Measurements from ENCODE around the gene KLK13. TPM values are rescaled to one million over a fixed set of nuclear protein-coding genes. Genes with fewer than 3 reads are reported as not detected.

The KLK13 gene
- polyA plus RNA-seq, 3 donors = not detected

DNA sequence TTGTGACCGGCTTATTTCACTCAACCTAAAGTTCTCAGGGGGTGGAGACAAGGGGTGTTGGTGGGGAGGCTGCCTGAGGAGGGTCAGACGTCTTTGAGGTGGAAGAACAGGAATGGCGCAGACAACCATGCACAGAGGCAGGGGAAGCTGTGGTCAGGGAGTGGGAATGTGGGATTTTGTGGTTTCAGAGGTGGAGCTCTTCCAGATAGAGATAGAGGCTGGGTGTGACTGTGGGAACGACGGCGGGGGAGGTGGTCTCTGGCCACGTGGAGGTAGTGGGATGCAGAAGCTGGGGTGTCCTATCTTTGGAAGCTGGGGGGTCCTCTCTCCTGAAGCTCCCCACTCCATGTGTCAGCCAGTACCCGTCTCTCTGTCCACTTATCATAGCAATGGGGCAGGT is 25.6 kb upstream of the KLK13 start:
- Histone ChIP-seq H2AFZ (ENCODE audit: insufficient read depth, low read depth, low read length, poor library complexity, severe bottlenecking) (no peak overlapping the region), H3K27me3 (ENCODE audit: control insufficient read depth in 2 of 2, insufficient read depth in 2 of 2, low read length in 2 of 2) (no peaks in the 10 kb centered on the region), H3K4me2 (replicated peaks; ENCODE audit: extremely low read depth, low read length, poor library complexity, severe bottlenecking) (no peak overlapping the region), H3K9ac (ENCODE audit: insufficient read depth, low read length, poor library complexity, severe bottlenecking) (no peak overlapping the region), H4K20me1 (ENCODE audit: insufficient read depth, low read length) (no peaks in the 10 kb centered on the region), H3K9me3 (replicated peaks in 1 of 2; ENCODE audit: control insufficient read depth in 1 of 2, insufficient read depth in 1 of 2, low read length in 2 of 2) (no peaks in the 10 kb centered on the region), H3K4me1 (ENCODE audit: control insufficient read depth in 1 of 2, insufficient read depth in 2 of 2, low read length in 2 of 2) (no peaks in the 10 kb centered on the region), H3K36me3 (replicated peaks in 1 of 2; ENCODE audit: control insufficient read depth in 1 of 2, insufficient read depth in 2 of 2, low read length in 2 of 2) (no peaks in the 10 kb centered on the region), H3K4me3 (replicated peaks in 1 of 3; ENCODE audit: low read depth in 2 of 3, low read length in 3 of 3) (no peak overlapping the region), H3K27ac (ENCODE audit: low read depth in 1 of 2, low read length in 2 of 2) (no peak overlapping the region), H3K79me2 (ENCODE audit: insufficient read depth, low read length) (no peaks in the 10 kb centered on the region)
- peaks cover 8 to 18% (median 13%) of the 10 kb centered on the region in 3 donors for H3K27me3 Mint-ChIP-seq (ENCODE audit: low read depth in 3 of 3)
- 52% methylated on average over 3 of the region's 8 CpGs for WGBS (ENCODE audit: insufficient coverage)
- intact Hi-C loops (cut with micrococcal nuclease) = no loop called here
- no peak overlapping the region for H3K4me3 Mint-ChIP-seq
- peaks cover 0 to 4% of the 10 kb centered on the region in 2 donors for H3K36me3 Mint-ChIP-seq
- H3K27ac Mint-ChIP-seq = peak overlapping the region in 1 of 7 donors; percentile 12
- no peaks in the 10 kb centered on the region for H3K4me1 Mint-ChIP-seq
- H3K9me3 Mint-ChIP-seq = no peaks in the 10 kb centered on the region
- no peak for DNase-seq
- TF ChIP-seq, protein P1, sequence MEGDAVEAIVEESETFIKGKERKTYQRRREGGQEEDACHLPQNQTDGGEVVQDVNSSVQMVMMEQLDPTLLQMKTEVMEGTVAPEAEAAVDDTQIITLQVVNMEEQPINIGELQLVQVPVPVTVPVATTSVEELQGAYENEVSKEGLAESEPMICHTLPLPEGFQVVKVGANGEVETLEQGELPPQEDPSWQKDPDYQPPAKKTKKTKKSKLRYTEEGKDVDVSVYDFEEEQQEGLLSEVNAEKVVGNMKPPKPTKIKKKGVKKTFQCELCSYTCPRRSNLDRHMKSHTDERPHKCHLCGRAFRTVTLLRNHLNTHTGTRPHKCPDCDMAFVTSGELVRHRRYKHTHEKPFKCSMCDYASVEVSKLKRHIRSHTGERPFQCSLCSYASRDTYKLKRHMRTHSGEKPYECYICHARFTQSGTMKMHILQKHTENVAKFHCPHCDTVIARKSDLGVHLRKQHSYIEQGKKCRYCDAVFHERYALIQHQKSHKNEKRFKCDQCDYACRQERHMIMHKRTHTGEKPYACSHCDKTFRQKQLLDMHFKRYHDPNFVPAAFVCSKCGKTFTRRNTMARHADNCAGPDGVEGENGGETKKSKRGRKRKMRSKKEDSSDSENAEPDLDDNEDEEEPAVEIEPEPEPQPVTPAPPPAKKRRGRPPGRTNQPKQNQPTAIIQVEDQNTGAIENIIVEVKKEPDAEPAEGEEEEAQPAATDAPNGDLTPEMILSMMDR (IDR thresholded peaks at IDR 0.05) = no peak

DNA sequence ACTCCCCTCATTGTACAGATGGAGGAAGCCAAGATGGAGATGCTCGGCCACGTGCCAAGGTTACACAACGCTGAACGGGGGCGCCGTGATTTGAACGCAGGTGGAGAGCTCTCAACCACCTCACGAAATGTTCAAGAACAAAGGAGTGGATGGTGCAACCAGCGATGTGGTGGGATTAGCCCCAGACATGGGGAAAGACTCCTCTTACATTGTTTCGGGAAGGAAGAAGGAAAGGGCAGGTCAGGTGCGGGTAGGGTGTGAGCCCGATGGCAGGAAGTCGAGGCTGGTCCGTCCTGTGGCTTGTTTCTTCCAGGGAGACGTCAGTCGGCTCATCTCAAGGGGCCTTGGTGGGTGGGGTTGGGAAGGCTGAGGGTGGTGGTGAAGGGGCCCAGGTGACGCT is 24.9 kb upstream of the KLK13 start:
- H3K27me3 Mint-ChIP-seq (ENCODE audit: low read depth in 3 of 3) = peaks cover 8 to 18% (median 13%) of the 10 kb centered on the region in 3 donors
- DNase-seq = no peak
- TF ChIP-seq, protein P1 (IDR thresholded peaks at IDR 0.05) = no peak
- Histone ChIP-seq H2AFZ (ENCODE audit: insufficient read depth, low read depth, low read length, poor library complexity, severe bottlenecking) (no peak overlapping the region), H3K79me2 (ENCODE audit: insufficient read depth, low read length) (no peaks in the 10 kb centered on the region), H3K9me3 (replicated peaks in 1 of 2; ENCODE audit: control insufficient read depth in 1 of 2, insufficient read depth in 1 of 2, low read length in 2 of 2) (no peaks in the 10 kb centered on the region), H3K4me2 (replicated peaks; ENCODE audit: extremely low read depth, low read length, poor library complexity, severe bottlenecking) (no peak overlapping the region), H3K27ac (ENCODE audit: low read depth in 1 of 2, low read length in 2 of 2) (no peak overlapping the region), H3K36me3 (replicated peaks in 1 of 2; ENCODE audit: control insufficient read depth in 1 of 2, insufficient read depth in 2 of 2, low read length in 2 of 2) (no peaks in the 10 kb centered on the region), H4K20me1 (ENCODE audit: insufficient read depth, low read length) (no peaks in the 10 kb centered on the region), H3K9ac (ENCODE audit: insufficient read depth, low read length, poor library complexity, severe bottlenecking) (no peak overlapping the region), H3K4me1 (ENCODE audit: control insufficient read depth in 1 of 2, insufficient read depth in 2 of 2, low read length in 2 of 2) (no peaks in the 10 kb centered on the region), H3K27me3 (ENCODE audit: control insufficient read depth in 2 of 2, insufficient read depth in 2 of 2, low read length in 2 of 2) (no peaks in the 10 kb centered on the region), H3K4me3 (replicated peaks in 1 of 3; ENCODE audit: low read depth in 2 of 3, low read length in 3 of 3) (no peak overlapping the region)
- H3K9me3 Mint-ChIP-seq = no peaks in the 10 kb centered on the region
- H3K4me3 Mint-ChIP-seq = no peak overlapping the region
- no peaks in the 10 kb centered on the region for H3K4me1 Mint-ChIP-seq
- no peaks in the 10 kb centered on the region for H3K36me3 Mint-ChIP-seq
- intact Hi-C loops (cut with micrococcal nuclease) = no loop called here
- no peak overlapping the region for H3K27ac Mint-ChIP-seq
- 88% methylated on average over 16 of the region's 17 CpGs for WGBS (ENCODE audit: insufficient coverage)
